GM21619 (cell line): ENCODE results near the gene NUP214.
"Not testable (repeated sequence)": the region's sequence is repeated elsewhere in the genome, so short reads cannot be mapped to it uniquely, and the experiment has no call there.

Source experiments
- ATAC-seq: cut with Tn5 transposase; IDR thresholded peaks from one replicate; pipeline ENCODE4 v1.9.1; 2021; ENCODE audit not compliant: unreplicated experiment

NUP214 gene

DNA sequence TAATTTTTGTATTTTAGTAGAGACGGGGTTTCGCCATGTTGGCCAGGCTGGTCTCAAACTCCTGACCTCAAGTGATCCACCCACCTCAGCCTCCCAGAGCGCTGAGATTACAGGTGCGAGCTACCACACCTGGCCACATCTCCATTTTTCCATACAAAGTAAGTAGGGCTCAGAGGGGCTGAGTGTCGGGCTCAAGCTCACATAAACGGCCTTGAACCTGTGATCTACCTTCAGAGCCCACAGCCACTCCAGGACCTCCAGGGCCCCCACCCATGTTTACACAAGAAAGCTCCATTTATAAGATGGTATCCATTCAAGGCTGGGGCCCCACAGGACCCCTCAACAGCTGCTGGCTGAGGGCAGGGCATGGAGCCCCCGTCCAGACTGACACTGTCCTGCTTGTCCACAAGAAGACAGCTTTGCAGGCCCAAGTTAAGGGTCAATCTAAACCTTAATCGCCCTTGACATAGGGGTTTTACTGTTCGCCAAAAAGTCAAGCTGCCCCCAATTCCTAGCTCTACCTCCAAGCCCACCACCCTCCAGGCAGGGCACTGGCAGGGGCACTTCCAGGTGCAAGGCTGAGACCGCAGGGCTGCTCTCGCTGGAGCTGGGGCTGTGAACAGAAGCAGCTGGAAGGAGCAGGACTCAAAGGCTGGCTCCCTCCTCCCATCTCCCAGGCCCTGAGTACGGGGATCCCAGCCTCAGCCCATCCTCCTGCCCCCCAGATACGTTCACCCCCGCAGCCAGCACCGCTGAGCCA is 132.1 kb downstream of the NUP214 start:
- ATAC-seq, result no peak

DNA sequence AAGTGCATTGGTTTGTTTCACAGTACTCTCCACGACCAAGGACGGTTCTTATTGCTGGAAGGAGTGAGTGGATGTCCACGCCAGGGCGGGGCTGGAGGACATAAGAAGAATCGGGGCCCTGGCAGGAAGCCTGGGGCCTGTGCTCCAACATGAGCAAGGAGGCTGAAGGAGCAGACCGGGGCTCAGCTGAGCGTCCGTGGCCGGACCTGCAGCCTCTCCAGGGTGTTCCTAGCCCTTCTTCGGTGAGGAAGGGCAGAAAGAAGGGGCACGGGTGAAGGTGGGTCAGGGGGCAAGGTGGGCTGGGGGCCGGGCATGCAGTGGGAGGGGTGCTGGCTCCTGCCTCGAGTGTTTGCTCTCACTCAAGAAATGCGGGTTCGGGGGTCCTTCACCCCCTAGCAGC is 132.8 kb downstream of the NUP214 start:
- no peak for ATAC-seq

DNA sequence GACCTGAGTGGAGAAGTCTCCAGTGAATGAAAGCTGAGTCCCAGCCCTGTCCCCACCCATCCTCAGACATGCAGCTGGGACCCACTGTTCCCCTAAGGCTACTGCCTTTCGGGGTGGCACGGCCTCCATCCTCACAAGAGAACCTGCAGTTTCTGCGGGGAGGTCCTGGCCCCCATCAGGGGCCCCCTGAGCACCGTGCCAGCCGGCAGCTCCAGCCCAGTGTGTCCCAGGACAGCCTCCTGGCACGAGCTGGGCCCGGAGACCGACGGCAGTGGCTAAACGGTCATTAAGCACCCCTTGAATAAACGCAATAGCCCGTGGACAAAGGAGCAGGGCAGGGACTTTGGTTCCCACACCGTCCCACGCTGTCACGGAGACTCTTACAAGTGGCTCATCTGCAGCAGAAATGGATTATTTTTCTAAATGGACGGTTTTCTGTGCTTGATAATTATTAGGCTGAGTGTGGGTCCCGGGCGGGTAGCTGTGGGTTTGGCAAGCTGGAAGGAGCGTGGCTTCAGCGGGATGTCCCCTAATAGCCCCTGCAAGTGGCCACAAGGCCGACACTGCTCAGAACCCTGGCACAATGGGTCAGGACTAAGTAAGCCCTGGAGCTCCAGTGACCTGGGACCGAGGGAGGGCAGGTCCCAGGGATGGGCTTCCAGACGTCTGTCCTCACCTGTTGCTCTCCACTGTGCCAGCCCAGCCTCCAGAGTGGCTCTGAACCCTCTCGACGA is 133.5 kb downstream of the NUP214 start:
- no peak for ATAC-seq

DNA sequence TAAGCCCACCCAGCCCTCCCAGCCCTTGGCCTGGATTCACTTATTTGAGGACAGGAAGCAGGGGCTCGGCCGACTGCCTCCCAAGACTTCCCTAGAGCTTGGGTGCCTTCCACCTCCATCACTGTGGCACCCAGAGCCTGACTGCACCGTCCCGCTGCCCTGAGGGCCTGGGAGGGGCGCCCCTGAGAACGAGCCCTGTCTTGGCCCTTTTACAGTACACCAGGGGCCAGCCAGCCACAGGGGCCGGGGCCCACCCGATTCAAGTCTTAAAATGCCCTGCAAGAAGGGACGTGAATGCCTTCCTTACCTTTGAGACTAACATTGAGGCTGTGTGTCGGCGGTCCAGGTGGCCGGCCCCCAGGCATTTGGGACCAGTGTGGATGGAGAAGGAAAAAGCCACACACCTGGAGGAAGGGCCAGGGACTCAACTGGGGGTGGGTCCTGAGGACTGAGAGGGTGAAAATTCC is 134.1 kb downstream of the NUP214 start:
- no peak for ATAC-seq

DNA sequence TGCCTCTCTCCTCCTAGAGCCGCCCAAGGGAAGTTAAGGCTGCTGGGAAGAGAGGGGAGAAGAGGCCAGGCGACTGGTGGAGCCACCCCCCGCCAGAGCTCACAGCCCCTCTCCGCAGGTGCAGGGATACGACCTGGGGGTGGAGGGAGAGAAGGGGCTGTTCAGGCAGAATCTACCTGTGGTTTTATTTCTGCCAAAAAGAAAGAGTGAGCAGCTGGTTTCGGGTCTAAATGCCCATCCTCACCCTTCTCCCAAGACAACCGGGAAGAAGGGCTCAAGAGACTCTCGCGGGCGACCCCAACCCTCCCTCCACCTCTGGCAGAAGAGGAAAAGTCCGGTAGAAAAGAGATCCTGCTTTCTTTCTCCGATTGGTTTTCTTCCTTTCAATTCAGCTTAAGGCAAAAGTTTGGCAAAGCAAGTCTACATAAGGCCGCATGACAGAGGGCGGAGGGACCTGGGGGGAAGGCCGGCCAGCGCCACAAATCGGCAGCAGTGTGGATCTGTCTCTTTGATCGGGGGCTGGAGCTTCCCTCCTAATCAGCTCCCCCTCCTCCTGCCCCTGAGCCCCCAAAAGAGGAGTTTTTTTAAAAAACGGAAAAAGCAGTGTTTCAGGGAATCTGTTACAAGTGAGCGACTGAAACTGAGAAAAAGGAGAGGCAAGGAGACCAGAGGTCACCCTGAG is 134.7 kb downstream of the NUP214 start:
- ATAC-seq, result no peak

DNA sequence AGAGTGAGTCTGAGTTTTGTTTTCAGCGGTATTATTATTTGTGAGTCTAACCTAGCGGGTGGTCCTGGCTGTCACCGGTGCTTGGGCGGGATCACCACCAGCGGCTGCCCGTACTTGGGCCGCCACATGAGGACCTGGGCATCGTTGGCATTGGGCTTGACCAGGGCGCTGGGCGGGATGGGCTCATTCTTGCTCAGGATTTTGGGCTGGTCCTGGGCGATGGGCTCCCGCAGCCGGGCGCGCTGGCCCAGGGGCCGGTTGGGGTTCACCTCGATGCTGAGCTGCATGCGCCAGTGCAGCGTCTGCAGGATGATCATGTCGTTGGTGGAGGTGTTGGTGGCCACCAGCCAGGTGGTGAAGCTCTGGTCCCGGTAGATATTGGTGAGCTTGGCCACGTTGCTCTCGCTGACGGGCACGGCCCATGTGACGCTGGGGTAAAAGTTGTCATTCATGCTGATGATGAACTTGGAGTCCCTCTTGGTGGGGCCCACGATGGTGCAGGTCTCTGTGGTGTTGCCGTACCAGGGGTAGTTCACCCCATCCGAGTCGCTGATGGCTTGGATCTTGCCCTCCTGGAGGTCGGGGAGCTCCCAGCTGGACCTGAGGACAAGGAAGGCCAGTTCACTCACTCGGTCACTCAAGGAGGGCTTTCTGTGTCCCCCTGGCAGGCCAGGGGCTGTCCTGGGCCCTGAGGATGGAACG is 135.5 kb downstream of the NUP214 start:
- ATAC-seq, result no peak

DNA sequence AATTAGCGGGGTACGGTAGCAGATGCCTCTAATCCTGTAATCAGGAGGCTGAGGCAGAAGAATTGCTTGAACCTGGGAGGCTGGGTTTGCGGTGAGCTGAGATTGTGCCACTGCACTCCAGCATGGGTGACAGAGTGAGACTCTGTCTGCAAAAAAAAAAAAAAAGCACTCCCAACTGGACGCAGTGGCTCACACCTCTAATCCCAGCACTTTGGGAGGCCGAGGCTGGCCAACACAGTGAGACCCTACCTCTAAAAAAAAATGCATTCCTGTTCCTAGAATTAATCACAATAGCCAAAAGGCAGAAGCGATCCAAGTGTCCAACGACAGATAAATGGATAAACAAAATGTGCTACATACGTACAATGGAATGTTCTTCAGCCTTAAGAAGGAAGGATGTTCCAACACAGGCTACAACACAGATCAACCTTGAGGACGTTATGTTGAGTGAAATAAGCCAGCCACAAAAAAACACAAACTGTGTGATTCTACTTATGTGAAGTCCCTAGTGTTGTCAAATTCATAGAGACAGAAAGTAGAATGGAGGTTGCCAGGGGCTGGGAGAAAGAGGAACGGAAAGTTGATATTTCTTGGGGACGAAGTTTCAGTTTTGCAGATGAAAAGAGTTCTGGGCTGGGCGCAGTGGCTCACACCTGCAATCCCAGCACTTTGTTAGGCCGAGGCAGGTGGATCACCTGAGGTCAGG is 137.1 kb downstream of the NUP214 start:
- ATAC-seq, result no peak

DNA sequence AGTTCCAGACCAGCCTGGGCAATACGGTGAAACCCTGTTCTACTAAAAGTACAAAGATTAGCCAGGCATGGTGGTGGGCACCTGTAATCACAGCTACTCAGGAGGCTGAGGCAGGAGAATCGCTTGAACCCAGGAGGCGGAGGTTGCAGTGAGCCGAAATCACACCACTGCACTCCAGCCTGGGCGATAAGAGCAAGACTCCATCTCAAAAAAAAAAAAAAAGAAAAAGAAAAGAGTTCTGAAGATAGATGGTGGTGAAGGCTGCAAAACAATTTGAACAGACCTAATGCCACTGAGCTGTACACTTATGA is 137.6 kb downstream of the NUP214 start:
- ATAC-seq, result not testable (repeated sequence)

DNA sequence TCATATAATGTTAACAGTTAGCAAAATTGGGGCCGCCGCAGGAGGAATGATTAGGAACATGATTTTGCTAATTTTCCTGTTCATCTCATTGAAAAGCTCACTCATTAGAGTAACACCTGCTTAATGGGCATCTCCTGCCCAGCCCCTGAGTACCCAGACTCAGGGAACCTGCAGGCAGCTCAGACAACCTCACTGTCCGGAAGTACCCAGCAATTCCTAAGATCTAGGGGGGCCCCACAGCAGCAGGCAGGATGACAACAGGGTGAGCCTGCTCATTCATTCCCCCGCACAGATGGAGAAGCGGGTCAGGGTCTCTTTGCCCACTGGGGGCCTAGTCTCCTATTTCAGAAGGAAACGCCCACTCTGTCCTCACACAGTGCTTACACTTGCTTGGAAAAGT is 138.3 kb downstream of the NUP214 start:
- no peak for ATAC-seq

DNA sequence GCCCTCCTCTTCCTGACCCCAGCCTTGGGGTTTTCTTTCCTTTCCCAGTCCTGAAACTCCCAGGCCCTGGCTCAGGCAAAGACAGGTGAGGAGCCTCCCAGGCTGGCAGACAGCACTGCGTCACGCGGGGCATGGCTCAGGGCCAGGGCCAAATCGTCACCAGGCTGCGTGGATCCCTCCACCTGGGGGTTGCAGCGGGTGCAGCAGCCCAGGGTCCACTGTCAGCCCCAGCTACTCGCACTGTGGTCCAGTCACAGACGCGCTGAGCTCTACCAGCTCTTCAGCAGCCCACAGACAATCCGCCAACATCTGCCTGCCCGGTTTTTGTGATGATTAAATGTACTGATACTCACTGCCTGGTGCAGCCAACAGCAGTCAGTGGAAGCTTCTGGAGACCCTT is 138.8 kb downstream of the NUP214 start:
- no peak for ATAC-seq

DNA sequence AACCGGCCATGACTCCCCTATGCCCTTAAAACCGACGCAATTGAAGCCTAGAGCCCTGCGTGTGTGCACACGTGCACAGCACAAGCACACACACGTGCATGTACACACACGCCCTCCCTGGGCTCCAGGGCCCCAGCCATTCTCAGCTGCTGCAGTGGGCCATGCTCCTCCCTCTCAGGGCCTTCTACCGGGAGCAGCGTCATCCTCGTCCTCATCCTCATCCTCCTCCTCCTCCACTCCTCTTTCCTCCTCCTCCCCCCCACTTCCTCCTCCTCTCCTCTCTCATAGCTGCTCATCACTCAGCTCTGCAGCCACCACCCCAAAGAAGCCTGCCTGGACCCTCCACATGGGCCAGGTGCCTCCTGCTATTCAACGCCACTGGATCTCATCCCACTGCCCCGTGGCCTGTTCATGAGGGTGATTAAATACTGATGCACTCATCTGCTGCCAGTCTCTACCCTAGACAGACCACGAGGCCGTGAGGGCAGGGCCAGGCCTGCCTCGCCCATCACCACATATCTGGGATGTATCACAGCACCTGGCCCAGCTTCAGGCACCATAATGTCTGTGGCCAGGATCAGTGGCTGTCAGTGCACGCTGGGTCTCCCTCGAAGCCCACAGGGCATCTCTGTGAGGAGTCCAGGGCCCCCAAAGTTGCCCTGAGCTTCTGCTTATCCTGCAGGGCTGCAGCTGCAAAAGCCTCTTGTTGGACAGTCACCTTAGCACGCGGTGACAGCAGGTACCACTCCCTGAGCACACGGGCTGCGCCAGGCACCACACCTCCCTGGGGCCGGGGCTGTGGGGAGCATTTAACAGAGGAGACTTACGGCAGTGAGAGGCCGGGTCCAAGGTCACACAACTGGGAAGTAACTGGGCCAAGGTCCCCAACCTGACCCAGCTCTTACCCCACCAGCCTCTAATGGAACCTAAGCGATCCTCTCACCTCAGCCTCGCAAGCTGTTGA is 141.2 kb downstream of the NUP214 start:
- ATAC-seq, result no peak

DNA sequence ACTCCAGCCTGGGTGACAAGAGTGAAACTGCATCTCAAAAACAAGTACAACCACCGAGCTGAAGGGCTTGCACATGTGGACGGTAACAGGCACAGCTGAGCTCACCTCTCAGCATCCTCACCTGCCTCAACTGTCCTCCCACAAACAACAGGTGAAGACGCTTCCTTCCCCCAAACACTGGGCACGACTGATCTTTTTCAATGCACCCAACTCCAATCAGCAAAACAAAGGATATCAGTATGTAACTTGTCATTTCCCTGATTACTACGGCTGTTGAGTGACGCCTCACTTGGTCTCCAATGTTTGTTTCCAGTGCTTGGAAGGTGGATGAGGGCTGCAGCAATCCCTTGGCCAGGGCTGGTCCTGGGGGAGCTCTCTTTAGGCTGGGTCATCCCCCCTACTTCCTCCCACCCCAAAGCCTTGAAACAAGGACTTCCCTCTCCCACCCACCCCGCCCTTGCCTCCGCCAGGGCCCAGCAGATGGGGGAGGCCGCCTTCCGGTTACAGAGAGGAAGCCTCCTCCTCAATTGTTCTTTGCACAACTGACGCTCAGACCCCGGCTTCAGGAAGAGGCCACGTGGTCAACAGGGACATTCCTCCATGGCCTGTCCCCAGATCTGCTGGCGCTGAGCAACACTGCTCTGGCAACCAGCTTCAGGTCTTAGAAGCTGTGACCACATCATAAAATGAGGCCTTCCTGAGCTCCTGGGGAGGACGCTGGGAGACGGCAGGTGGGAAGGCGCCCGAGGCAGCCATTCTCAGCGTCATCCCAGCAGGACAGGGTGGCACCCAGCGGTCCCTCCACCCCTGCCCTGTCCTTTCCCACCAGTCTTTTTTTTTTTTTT is 145.0 kb downstream of the NUP214 start:
- no peak for ATAC-seq

DNA sequence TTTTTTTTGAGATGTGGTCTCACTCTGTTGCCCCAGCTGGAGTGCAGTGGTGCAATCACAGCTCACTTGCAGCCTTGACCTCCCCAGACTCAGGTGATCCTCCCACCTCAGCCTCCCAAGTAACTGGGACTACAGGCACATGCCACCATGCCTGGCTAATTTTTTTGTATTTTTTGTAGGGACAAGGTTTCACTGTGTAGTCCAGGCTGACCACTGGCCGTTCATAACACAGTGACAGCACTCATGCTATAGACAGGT is 145.6 kb downstream of the NUP214 start:
- ATAC-seq, result not testable (repeated sequence)

DNA sequence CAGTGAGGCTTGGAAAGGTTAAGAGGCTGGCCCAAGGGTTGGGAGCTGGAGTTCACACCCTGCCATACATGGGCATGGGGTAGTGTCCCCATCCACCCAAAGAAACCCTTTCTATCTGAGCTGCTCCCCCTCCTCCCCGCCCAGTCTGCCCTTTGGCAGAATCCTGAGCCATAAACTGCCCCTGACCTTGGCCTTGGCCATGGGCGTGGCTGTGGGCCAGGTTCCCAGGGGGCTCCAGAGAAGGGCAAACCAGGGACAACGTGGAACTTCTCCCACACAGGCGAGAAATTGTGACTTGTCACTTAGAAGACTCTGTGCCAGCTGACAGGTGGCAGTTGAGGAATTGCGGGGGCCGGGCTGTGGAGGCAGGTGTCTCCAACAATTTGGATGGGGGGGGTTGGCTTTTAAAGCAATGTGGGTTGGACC is 146.1 kb downstream of the NUP214 start:
- ATAC-seq, result no peak

DNA sequence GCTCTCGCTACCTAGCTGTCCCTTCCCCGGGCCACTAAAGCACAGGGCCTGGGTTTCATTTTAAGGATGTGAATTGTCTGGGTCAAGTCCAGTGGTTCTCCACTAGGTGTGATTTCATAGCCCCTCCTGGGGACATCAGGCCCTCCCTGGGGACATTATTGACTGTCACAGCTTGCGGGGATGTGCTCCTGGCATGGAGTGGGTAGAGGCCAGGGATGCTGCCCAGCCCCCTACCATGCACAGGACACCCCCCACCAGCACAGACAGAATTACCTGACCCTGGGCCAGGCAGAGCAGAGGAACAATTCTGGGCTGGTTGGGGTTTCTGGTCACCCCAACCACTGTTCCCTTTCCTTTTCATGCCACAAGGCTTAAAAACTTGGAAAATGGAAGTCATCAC is 146.8 kb downstream of the NUP214 start:
- no peak for ATAC-seq

DNA sequence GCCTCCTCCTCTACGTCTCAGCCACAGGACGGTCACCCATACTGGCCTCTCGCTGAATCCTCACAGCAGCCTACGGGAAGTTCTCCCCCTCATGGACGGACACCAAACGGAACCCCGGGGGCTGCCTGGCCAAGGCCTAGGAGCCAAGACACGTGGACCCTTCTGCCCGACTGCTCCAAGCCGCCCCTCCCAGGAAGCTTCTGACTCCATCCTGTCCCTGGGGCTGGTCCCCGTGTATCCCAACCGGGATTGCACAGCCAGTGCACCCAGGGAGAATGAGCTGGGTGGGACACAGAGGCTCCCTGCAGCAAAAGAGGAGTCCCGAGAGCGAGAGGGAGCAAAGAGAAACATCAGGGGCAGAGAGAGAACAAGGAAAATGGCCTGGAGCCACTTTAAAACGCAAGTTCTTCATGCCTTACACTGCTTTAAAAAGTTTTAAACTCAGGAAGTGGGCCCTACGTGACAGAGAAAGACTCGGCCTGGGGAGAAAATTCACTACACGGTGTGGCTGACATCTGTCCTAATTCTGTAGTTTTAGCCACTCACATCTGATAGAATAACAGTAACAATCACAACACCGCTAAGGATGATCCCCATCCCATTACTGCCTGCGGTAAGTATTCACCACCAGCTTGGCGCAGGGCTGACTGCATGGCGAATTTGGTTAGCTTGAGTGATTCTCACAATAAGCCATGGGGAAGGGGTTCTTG is 147.9 kb downstream of the NUP214 start:
- no peak for ATAC-seq

DNA sequence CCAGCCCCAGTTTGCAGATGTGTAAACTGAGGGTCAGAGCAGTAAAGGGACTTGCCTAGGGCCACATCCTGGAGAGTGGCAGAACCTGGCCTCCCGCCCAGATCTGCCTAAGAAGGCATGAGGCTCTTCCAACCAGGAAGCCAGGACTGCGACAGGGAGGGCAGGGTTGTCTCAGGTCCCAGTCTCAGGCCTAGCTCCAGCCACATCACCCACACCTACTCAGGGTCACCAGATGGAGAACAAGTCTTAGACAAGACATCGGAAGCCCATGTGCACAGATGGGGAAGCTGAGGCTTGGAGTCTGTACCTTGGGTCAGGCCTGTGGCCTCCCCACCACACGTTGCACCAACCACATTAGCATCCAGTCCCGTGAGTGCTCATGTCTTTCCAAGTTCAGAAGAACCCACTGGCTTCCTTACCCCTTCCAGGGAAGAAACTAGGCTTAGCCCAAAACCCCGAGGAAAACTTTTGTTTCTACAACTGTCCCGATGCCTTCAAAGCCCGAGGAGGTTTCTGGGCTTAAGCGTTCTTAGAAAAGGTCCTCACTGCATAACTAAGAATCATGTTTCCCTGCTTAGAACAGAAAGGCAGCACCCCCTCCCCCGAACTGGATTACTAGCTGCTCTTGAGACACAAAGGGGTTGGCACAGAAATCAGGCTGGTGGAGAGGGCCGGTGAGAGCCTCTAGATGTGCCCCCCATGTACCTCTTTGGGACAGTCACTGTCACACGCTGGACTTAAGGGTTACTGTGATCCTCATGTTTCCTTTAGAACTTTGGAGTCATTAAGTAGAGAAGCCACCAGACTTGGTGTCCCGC is 148.7 kb downstream of the NUP214 start:
- no peak for ATAC-seq
